GM18868 (cell line): ENCODE data around the gene ERFE.

ENCODE experiments used
- ATAC-seq: cut with Tn5 transposase; IDR thresholded peaks from one replicate; pipeline ENCODE4 v1.9.1; 2021; ENCODE audit warnings: mild to moderate bottlenecking, moderate library complexity; ENCODE audit not compliant: unreplicated experiment

The ERFE gene

DNA sequence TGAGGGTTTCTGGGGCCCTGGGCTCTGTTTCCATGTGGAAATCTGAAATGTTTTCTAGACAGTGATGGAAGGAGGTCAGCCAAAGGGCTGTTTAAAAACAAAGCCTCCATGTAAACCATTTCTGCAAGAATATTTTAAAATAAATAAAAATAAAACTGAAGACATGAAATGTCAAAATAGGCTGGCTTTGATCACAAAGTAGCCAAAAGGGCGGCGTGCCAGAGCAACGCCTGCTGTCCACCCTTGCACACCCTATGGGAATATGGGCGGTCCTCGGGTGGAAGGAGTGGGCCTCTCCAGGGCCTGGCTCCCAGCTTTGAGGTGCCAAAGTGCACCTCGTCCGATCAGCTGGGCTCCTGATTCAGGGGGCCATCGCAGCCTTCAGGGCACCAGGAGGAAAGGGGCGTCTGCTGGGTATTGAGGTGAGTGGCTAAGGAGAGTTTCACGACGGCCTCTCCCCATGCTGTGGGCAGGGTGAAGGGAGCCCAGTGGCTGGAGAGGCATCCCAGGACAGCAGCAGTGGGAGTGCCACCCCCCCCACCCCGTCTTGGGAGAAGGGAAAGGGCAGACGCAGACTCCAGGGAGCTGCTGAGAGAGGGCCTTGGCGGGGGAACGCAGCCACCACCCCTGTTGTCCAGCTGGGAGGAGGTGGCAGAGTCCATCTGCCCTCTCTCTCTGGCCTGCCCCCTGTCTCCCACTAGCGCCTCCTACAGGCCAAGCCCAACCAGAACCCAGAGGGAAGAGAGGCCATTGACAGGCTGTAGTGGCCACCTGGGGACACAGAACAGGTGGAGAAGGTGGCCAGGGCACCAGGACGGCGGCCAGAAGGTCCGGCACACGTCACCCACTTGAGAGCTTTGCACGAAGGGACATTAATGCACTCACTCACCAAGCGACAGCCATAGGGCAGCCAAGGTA, 5.7 kb upstream of the ERFE start:
- ATAC-seq: no peak

DNA sequence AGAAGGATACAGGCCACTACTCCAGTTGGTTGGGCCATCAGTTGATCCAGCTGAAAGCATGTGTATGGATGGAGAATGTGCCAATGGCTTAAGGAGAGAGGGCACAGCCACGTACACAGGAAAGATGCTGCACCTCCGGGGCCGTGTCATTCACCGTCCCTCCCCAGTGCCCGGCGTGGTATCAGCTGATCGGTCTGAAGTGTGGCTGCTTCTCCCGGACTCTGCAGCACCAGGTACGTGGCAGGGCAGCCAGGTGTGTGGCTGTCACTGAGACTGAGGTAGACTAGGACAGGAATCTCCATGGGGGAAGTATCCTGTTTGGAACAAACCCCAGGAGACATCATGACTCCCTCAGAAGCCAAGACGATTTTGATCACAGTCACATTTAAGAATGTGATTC, 4.2 kb upstream of the ERFE start:
- no peak for ATAC-seq

DNA sequence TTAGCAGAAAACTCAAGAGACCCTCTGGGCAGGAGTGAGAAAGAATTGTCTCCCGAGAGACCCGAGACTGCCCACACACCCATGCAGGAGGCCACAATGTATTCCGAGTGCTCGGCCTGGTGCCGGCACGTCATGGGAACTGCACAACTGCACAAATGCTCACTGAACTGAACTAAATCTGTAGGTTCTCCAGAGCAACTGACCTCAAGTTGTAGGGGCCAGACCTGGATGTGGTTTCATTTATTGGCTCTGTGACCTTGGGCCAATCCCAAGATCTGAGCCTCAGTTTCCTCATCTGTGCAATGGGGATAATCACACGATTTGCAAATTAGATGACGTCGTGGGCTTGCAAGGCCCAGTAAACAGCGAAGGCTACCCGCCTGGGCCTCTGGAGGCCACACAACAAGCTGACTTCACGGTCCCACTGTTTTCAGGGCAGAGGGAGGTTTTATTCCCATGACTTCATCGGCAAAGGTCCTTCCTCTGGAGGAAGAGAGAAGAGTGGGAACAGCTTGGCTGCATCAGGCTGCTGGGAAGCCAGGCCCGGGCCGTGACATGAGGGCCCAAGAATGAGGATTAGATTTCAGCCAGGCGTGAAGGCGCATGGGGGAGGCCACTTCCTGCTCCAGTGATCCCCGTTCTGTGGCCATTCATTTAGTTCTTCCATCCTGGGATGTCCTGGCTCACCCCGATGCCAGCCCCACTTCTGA, 3.6 kb upstream of the ERFE start:
- ATAC-seq: no peak

DNA sequence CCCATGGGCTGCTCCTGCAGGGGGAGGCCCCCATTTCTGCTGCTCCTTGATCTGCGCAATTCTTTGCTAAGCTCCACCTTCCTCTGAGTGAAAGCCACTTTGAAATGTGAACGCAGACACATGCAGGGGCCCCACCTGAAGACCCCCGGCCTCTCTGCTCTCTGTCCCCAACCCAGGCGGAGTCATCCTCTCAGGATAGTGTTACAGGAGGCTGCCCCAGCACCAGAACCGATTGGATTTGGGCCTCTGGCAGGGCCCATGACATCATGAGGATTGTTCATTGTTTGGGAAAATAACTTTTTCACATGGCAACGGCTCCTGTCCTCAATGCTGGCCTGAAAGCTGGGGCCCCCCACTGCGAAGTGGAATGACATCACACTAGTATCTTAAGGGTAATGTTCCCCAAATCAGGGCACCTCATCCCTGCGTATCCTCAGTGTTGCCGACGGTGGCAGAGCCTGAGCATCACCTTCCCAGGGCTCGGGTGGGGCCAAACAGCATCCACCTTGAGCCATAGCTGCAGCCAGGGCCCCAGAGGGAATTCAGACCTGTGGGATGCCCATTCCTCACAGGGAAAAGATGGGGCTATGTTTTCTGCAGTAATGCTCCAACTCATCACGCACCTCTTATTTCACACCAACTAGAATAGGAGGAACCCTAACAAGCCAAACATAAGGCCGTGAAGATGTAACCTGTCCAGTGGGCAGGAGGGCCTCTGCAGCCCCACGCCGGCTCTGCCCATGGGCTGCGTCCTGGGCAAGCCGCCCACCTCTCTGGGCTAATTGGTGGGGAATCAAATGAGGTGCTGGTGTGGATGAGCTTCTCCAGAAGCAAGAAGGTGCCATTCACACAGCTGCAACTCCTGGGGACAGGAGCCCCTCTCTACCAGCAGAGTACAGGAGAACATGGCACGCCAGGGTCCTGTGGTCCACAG, 2.7 kb upstream of the ERFE start:
- ATAC-seq: no peak

DNA sequence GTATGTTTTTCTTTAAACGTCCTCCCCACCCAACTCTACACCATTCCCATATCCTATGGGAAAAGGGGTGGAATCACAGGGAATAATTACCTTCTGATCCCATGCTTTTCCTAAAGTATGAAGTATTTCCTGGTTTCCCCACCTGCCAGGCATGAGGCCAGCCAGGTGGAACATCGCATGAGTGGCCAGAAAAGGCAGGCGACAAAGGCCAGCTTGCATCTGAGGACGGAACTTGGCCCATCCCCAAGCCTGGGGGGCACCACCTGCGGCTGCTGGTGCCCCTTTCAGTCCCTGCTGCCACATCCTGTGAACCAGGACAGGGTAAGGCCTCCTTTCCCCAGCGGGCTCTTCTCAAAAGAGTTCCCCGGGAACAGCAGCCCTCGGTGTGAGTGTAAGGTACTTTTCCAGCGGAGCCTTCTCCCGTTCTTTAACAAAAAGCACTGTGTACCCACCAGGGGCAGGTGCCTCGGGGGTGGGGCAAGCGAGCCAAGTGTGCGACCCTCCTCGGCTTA, 1.2 kb upstream of the ERFE start:
- no peak for ATAC-seq

DNA sequence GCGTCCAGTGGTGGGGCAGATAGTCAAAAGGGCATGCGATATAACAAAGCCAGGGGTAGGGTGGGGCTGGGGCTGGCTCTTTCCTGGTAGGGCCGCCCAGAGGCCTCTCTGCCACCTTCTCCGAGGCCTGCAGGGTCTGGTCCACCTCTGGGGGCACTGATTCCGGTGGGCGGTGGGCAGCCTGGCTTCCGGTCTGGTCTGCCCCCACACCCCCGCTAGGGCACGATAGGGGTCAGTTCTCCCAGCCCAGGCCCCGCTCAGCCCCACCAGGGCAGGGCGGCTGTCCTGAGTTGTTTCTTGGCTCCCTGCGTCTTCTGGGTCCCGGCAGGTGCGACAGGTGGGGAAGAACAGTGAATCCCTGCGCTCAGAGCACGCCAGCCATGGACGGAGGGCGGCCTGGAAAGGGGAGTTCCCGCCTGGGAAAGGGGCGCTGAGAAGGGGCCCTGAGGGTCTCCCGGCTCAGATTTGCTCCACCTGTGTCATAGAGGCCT, 707 bp upstream of the ERFE start:
- ATAC-seq: no peak

DNA sequence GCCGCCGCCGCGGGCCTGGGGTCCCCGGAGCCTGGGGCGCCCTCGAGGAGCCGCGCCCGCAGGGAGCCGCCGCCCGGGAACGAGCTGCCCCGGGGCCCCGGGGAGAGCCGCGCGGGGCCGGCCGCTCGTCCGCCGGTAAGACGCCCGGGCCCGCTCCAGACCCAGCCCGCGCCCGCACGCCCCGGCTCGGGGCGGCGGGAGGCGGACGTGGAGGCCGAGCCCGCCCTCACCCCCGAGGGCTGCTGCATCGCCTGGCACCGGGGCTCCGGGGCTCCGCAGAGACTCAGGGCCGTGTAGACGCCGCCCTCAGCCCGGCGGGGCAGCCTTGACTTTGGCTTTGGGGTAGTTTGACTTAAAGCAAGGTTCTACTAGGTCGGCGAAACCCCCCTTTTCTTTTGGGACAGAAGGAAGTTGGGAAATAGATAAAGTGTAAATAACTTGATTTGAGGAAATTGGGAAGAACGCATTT, 335 bp downstream of the ERFE start:
- no peak for ATAC-seq

DNA sequence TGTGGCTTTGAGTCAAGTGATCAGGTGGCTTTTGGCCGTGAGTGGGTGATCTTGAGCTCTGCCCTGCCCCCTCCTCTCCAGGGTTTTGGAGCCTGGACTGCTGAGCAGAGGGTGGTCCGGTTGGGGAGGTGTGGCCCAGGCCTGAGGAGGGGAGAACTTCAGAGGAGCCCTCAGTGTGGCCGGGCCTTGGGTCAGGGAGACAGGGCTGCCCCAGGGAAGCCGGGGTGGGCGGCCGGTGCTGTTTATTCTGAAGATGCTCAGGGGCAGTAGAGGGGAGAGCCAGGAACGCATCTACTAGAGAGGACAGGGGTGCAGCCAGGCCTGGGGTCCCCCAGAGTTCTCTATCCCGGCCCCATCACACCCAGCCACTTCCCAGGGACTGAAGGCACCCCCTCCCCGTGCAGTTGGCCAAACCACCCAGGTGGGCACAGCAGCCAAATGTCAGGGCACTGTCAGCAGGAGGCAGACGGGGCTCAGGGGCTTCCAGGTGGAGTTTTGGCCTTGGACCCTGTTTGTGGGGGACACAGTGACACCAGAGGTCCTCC, 963 bp downstream of the ERFE start:
- ATAC-seq: no peak

DNA sequence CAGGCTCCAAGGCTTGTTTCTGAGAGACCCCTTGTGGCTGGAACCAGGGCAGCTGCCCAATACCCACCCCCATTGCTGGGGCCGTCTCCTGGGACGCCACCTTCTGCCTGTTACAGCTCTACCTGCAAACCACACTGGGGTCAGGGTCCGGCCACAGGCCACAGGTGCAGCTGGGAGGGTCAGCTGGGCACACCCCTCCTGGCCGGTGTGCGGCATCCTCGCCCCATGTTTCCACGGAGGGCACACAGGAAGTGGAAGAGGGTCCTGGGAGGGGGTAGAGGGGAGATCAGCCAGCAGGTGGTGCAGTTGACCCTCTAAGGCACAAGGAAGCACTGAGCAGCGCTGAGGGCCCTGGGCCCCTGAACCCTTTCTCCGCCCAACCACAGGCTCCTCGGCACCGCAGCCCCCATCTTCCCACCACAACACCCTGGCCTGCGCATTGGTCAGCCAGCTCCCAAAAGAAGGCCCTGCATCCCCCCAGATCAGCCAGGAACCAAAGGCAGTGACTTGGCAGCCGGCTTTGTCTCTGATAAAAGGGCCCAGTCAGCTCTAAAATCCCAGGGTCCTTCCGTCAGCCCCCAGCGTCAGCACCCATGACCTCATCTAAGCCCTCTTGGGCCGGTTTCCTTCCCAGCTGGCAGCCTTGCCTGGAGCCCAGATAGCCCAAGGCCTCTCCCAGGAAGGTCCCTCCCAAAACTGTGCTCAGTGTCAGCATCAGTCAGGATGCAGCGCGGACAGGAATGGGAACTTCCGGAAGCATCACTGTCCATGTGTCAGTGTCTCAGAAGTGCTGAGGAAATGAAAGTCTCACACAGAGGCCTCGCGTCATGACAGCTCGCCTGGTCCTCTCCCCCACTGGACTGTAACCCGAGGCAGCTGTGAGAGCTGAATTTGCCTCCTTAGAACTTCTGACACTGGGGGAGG, 1.7 kb downstream of the ERFE start:
- ATAC-seq: no peak

DNA sequence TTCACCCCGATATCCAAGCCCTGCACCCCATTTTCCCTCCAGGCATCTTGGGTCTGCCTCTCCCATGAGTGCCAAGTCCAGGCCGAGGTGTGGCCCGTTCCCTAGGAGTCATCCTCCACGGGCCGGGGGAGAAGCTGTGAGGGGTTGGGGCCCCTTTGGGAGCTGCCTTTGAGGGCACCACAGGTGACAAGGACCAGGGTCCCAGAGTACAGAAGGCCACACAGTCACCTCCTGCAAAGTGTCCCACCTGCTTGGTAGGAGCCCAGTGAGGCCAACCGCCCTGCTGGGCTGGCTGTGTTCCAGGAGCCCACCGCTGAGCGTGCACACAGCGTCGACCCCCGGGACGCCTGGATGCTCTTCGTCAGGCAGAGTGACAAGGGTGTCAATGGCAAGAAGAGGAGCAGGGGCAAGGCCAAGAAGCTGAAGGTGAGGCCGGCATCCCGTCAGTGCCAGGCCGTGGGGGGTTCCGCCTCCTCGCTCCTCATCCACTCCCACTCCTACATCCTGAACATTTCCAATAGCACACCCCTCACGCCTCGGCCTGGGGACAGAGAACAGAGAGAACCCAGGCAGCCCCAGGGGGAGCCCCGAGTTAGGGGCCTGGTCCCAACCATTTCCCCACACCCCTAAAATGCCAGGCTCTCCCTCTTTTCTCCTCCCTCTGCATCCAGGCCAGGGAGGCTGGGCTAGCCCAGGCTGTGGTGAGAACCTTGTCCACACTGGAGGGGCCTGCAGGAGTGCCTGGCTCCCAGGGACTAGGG, 2.7 kb downstream of the ERFE start:
- no peak for ATAC-seq

DNA sequence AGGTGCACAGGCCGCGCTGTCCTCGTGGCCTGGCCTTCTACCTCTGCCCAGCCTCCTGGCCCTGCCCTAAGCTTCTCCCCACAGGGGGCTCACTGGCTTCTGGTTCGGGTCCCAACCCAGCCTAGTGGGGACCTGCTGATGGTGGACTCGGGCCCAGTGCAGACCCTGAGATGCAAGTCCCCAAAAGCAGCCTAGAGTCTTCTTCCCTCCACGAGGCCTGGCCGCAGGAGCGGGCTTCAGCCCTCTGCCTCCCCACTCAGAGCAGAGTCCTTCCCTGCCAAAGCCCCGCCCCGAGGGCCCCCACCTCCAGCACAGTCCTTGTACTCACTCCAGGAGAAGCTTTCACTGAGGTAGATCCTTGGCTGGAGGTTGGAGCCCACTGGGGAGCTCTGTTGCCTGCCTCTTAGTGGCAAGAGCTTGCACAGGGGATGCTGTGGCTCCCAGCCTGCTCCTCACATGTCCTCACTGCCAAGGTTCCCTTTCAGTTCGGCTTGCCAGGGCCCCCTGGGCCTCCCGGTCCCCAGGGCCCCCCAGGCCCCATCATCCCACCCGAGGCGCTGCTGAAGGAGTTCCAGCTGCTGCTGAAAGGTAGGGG, 3.6 kb downstream of the ERFE start:
- ATAC-seq: no peak

DNA sequence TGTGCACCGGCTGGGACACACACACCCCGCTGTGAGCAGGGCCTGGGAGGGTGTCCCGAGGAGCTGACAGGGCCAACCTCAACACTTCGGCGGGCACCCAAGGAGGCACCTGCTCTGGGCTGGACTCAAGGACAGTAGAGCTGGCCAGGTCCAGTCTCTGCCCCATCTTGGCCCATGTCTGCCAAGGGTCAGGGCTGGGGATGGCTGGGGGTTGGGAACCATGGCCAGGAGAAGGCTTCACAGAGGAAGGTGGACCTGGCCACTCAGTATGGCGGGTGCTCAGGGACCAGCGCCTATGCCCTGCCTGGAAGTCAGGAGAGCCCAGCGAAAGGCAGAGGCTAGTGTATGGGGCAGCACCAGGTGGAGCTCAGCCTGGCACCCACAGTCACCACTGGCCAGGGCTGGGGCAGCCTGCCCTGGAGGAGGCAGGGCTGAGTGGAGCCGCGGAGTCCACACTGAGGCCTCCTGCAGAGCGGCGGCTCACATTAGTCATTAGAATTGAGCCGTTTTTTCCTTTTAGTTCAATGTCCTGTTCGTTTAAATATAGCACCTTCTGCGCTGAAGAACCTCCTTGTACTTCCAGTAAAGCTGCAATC, 4.2 kb downstream of the ERFE start:
- ATAC-seq: no peak

DNA sequence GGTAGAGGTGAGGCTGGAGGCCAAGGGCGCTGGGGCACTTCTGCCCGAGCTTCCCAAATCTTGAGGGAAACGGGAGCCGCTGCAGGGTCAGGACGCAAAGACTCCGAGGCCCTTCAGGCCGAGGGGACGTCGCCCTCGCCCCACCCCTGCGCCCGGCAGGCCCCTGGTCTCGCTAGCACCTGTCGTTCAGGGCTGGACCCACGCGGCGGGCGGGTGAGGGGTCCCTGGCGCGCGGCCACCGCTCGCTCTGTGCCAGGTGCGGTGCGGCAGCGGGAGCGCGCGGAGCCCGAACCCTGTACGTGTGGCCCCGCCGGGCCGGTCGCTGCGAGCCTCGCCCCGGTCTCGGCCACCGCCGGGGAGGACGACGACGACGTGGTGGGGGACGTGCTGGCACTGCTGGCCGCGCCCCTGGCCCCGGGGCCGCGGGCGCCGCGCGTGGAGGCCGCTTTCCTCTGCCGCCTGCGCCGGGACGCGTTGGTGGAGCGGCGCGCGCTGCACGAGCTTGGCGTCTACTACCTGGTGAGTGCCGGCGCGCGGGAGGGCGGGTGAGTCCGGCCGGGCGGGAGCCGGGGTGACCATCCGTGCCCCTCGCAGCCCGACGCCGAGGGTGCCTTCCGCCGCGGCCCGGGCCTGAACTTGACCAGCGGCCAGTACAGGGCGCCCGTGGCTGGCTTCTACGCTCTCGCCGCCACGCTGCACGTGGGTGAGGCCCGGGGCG, 4.9 kb downstream of the ERFE start:
- ATAC-seq: no peak

DNA sequence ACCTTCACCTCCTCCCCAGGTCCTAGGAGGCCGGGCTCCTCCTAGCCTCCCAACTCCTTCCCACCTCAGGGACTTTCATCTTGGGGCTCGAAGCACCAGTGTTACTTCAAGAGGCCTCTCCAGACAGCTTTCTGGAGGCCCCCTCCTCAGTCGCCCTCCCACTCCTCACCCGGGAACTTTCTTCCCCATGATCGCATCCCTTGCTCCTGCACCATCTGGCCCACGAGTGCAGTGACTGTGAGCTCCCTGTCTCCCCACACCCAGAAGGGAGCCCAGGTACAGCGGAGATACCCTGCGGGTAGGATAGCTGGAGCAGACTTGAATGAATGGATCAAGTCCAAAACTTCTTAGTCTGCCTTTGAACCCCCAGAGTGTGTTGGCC, 6.1 kb downstream of the ERFE start:
- ATAC-seq: no peak

DNA sequence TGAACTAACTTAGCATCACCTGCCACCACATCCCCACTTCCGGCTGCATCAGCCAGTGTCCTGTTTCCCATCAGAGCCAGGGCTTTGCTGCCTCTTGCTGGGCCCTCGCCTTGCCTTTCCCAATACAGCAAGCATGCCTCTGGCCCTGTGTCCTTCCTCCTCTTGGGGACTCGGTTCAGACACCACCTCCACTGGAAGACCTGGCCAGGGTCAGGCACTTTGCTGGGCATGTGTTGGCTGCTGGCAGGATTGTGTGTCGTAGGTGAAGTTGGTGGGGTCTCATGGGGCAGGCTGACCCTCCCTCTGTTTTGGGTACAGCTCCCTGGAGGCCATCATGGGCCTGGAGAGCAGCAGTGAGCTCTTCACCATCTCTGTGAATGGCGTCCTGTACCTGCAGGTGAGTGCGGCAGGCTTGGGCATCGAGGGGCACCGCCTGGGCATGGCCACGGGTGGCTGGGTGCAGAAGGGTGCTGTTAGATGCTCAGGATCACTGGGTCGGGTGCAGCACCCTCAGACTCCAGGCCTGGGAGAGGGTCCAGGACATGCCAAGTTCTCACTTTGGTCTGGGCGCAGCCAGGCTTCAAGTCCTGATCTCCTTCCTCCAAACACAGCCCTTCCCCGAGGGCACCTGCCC, 6.6 kb downstream of the ERFE start:
- no peak for ATAC-seq

DNA sequence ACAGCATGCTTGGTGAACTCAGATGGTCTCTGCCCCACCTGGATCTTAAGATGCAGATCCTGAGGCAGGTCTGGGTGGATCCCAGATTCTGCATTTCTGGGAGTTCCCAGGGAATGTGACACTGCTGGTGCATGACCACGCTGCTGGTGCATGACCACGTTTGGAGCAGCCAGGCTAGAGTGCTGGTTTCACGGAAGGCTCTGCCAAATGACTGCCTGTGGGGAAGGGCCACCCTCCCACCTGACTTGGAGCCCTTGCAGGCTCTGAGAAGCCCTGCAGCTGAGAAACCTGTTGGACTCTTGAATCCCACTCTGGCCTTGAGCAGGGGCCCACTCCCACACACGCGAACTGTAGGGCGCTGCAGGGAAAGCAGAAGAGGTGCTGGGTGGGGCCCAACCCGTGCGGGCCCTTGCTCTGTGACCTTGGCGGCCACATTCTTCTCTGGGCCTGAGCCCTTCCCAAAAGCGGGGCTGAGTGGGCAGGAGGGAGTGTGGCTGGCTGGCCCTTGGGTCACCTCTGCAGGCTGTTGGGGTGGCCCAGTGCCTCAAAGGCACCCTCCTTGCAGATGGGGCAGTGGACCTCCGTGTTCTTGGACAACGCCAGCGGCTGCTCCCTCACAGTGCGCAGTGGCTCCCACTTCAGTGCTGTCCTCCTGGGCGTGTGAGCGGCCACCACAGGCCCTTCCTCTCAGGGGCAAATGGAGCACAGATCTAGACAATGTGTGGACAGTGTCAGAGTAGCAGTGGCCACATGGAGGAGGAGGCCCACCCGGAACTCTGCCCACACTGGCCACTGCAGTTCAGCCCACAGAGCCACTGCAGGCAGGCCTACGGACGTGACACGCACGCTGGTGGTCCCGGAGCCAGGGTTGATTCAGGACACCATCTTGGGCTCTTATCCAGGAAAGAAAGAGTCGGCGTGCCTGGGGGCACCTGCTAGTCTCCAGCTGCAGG, 7.9 kb downstream of the ERFE start:
- ATAC-seq: no peak
